ENCODE data around the gene CDK18.

Gene CDK18

DNA sequence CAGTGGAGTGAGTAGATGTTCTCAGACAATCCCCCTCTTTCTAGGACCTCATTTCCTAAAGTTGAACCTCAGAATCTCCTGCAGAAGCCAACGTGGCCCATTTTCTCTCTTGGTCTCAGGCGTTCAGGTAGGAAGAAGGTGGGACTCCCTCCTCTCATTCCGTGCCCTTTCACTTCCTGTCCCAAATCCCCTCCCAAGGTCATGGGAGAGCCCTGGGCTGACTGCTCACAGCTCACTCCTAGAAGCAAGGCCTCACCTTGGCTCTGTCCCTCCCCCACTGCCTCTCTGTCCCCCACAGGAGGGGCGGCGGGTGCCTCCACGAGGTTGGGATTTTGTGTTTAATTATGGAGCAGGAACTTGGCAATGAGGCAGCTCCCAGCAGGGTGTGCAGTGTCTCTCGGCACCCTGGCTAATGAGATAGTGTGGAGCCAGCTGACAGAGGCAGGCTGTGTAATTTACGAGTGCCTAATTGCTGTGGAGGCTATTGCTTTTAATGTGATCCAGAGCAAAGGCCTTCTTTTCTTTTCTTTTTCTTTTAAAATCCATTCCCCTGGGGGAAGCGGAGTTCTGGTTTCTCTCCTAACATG lies 9.1 kb upstream of the CDK18 start:
- TF ChIP-seq, protein P1, sequence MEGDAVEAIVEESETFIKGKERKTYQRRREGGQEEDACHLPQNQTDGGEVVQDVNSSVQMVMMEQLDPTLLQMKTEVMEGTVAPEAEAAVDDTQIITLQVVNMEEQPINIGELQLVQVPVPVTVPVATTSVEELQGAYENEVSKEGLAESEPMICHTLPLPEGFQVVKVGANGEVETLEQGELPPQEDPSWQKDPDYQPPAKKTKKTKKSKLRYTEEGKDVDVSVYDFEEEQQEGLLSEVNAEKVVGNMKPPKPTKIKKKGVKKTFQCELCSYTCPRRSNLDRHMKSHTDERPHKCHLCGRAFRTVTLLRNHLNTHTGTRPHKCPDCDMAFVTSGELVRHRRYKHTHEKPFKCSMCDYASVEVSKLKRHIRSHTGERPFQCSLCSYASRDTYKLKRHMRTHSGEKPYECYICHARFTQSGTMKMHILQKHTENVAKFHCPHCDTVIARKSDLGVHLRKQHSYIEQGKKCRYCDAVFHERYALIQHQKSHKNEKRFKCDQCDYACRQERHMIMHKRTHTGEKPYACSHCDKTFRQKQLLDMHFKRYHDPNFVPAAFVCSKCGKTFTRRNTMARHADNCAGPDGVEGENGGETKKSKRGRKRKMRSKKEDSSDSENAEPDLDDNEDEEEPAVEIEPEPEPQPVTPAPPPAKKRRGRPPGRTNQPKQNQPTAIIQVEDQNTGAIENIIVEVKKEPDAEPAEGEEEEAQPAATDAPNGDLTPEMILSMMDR (IDR thresholded peaks at IDR 0.05; ENCODE audit: low read depth, low read length): no peak
- DNase-seq (ENCODE audit: low read depth, low spot score): no peak
- H3K4me3 ChIP-seq (ENCODE audit: low read depth, low read length): no peak overlapping the region
- in situ Hi-C loops (cut with HindIII; ENCODE audit: low sequenced_read_pairs): no loop called here

DNA sequence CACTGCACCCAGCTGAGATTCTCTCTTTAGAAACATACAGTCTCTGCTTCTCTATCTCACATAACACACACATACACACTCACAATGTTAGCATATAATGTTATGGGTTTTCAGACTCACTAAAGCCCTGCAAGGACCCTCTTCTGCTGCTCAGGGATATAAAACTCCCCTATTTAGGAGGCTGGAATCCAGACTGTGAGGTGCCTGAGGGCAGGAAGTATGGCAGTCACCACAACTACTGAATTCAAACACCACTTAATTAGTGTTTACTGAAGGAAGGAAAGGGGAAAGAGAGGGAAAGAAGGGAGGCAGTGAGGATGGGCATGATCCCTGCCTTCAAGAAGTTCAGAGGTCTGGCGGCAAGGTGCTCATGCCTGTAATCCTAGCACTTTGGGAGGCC lies 7.8 kb upstream of the CDK18 start:
- in situ Hi-C loops (cut with HindIII; ENCODE audit: low sequenced_read_pairs): no loop called here
- no peak for DNase-seq (ENCODE audit: low read depth, low spot score)
- TF ChIP-seq, protein P1 (IDR thresholded peaks at IDR 0.05; ENCODE audit: low read depth, low read length): no peak
- H3K4me3 ChIP-seq (ENCODE audit: low read depth, low read length): no peak overlapping the region

DNA sequence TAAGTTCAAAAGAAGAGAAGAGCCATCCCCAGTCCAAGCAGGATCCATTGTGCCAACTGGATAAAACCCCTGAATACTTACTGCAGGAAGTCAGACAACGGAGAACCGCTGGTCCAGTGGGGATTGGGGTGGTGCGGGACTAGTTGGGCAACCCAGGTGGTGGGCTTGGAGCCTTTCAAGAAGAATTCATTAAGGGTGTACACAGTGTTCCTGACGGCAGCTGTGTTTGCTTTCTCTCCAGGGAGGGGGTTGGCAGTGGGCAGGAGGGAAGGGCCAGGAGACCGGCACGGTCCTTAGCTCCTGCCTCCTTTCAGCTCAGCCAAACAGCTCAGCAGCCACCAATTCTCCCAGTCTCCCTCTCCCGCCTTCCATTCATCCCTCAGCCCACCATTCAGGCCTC lies 7.1 kb upstream of the CDK18 start:
- in situ Hi-C loops (cut with HindIII; ENCODE audit: low sequenced_read_pairs): no loop called here
- TF ChIP-seq, protein P1 (IDR thresholded peaks at IDR 0.05; ENCODE audit: low read depth, low read length): no peak
- DNase-seq (ENCODE audit: low read depth, low spot score): no peak
- H3K4me3 ChIP-seq (ENCODE audit: low read depth, low read length): no peak overlapping the region

DNA sequence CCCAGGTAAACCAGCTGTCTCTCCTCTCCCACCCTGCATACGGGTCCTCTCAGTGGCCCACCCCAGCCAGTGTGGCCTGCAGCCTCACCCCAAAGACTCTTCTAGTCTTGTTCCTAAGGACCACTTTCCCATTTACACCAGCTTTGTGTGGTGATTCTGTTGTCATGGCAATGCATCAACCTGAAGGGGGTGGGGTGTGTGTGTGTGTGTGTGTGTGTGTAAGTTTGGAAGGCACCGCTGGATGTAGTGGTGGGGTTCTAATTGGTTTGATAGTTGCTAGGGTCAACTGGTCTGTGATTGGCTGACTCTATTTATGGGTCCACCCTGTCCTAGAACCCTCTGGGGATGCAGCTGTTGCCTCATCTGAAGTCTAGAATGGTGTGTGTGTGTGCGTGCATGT lies 4.7 kb upstream of the CDK18 start:
- H3K4me3 ChIP-seq (ENCODE audit: low read depth, low read length): no peak overlapping the region
- no peak for DNase-seq (ENCODE audit: low read depth, low spot score)
- TF ChIP-seq, protein P1 (IDR thresholded peaks at IDR 0.05; ENCODE audit: low read depth, low read length): no peak
- in situ Hi-C loops (cut with HindIII; ENCODE audit: low sequenced_read_pairs): no loop called here

DNA sequence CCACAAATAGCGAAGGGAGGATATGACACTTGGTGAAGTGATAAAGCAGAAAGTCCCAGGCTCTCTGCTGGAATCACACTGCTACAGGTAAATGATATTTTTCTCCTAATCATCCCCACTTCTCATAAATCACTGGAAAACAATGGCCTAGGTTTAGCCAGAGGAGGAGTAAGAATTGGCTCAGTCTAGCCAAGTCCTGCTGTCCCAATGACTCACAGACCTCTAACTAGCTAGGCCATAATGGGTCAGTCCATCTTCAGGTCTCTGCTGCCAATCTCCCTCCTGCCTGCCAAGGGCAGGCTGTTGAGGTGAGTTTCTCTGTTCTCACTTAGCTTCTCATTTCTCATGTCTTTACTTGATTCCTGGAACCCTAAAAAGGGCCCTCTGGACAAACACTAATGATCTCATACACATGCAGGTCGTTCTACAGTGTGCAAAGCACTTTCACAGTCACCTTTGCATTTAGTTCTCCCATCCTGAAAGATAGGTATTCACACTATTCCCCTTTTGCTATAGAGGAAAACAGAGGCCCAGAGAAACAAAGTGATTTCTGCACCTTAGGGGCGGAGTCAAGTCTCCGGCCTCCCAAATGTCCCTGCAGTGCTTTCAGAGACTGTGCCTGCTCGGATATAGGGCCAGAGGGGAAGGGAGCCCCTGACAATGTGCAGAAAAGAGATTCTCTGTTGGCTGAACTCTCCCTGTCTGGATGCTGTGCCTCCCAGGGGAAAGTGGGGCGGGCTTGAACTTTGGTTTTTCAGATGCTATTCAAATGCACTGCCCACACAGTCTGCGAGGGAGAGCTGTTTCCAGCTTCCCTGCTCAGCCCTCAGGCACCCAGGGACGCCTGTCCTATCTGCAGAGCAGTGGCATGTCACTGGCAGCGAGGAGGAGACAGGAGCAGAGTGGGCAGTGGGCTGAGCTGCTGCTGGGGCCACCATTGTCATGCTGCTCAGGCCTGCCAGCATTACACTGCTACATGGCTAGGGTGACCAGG lies 3.9 kb upstream of the CDK18 start:
- TF ChIP-seq, protein P1 (IDR thresholded peaks at IDR 0.05; ENCODE audit: low read depth, low read length): no peak
- in situ Hi-C loops (cut with HindIII; ENCODE audit: low sequenced_read_pairs): no loop called here
- no peak overlapping the region for H3K4me3 ChIP-seq (ENCODE audit: low read depth, low read length)
- no peak for DNase-seq (ENCODE audit: low read depth, low spot score)

DNA sequence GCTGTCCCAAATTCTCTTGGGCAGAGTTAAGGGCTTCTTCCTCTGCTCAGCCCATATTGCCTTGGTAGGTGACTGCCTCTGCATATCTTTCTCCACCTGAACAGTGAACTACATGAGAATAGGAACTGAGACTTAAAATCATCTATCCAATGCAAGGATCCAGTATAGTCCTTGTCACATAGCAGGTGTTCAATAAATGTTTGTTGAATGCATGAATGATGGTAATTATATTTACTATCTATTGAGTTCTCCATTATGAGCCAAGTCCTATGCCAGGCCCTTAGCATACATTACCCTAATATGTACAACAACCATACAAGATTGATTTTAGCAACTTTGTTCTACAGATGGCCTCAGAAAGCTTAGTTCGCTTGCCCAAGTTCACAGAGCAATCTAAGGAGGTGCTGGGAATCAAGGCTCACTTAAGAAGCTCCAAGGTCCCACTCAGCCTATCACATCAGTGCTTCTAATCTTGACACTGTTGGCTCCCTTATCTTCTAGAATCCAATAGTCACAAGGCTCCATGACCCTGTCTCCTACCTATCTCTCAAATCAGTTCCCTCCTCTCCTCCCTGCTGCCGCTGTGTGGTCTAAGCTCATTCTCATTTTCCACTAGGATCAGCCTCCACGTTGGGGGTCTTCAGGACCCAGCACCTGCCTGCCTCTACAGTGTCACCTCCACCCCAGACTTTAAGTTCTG lies 2.2 kb upstream of the CDK18 start:
- in situ Hi-C loops (cut with HindIII; ENCODE audit: low sequenced_read_pairs): no loop called here
- no peak for DNase-seq (ENCODE audit: low read depth, low spot score)
- TF ChIP-seq, protein P1 (IDR thresholded peaks at IDR 0.05; ENCODE audit: low read depth, low read length): no peak
- no peak overlapping the region for H3K4me3 ChIP-seq (ENCODE audit: low read depth, low read length)

Data from astrocyte of the spinal cord (primary cell).